Stimulated activated CD4-positive, alpha-beta T cell treated with anti-CD3 and anti-CD28 coated beads, Interleukin-2, amount 100 ng/mL, for 4 hours (primary cell): Measurements from ENCODE around the gene PNPLA2.

Source experiments
- DNase-seq: peaks from one replicate; pipeline ENCODE4 v3.0.0-alpha.2; 2020; ENCODE audit warnings: low read depth

The PNPLA2 gene

GRCh38 chr11:819129-819931 lies 616 bp downstream of the PNPLA2 start:
- DNase-seq = peak; percentile 90

- peak; percentile 84 for DNase-seq
These were observed 1.4 kb downstream of the PNPLA2 start for GRCh38 chr11:819943-820649.

GRCh38 chr11:820655-821511 lies 2.2 kb downstream of the PNPLA2 start:
- DNase-seq = no peak

GRCh38 chr11:821512-822371 lies 3.0 kb downstream of the PNPLA2 start:
- DNase-seq = no peak

- DNase-seq = no peak
These were observed 5.0 kb downstream of the PNPLA2 start for GRCh38 chr11:823441-824291.

GRCh38 chr11:824292-824880 lies 5.7 kb downstream of the PNPLA2 start:
- no peak for DNase-seq

GRCh38 chr11:824942-825341 lies 6.2 kb downstream of the PNPLA2 start:
- DNase-seq = no peak

- no peak for DNase-seq
These were observed 6.9 kb downstream of the PNPLA2 start for GRCh38 chr11:825366-826226.

- no peak for DNase-seq
These were observed 7.5 kb downstream of the PNPLA2 start for GRCh38 chr11:826227-826621.

GRCh38 chr11:826836-827145 lies 8.1 kb downstream of the PNPLA2 start:
- no peak for DNase-seq

- DNase-seq = no peak
These were observed 8.6 kb downstream of the PNPLA2 start for GRCh38 chr11:827146-827896.

- no peak for DNase-seq
These were observed 9.1 kb downstream of the PNPLA2 start, which contains the start of gene CRACR2B for GRCh38 chr11:827897-828192. Gene CRACR2B, plus strand, starts transcription at chr11:827919. Its CDS starts 689 bp downstream, at chr11:828608.

- no peak for DNase-seq
These were observed 9.9 kb downstream of the PNPLA2 start for GRCh38 chr11:828506-829175.

- no peak for DNase-seq
These were observed 10.6 kb downstream of the PNPLA2 start for GRCh38 chr11:829176-829846.

GRCh38 chr11:829847-830294 lies 11.2 kb downstream of the PNPLA2 start:
- no peak for DNase-seq

GRCh38 chr11:830295-831117 lies 11.8 kb downstream of the PNPLA2 start:
- DNase-seq = peak; percentile 25
